ENCODE measurements around the gene SPATA31C2. TPM values are rescaled to one million over a fixed set of nuclear protein-coding genes. Genes with fewer than 3 reads are reported as not detected.

The SPATA31C2 gene
- total and polyA plus RNA-seq, 2 donors (not counting 1 experiment from before 2014, with no cell fraction given), result not detected

- peak; percentile 45 to 84 for DNase-seq (ENCODE audit: low read depth in 2 of 2)
- H3K9ac ChIP-seq (ENCODE audit: insufficient read depth, low read length), result no peak overlapping the region
Observed at GRCh38 chr9:88090151-88090581, 48.1 kb downstream of the SPATA31C2 start.

GRCh38 chr9:88087906-88088305 is 50.4 kb downstream of the SPATA31C2 start:
- H3K27me3 ChIP-seq (ENCODE audit: control insufficient read depth, insufficient read depth, low read length), result no peaks in the 10 kb centered on the region
- no peak overlapping the region for H2AFZ ChIP-seq (ENCODE audit: low read length)
- no peak overlapping the region for H3K9ac ChIP-seq (ENCODE audit: insufficient read depth, low read length)
- no peaks in the 10 kb centered on the region for H4K20me1 ChIP-seq (ENCODE audit: control insufficient read depth, extremely low read depth, insufficient read depth, low read length)
- H3K4me3 ChIP-seq (replicated peaks in 1 of 4; ENCODE audit: control extremely low read depth in 1 of 4, insufficient read depth in 1 of 4, low read depth in 3 of 4, low read length in 4 of 4), result no peak overlapping the region
- H3K4me1 ChIP-seq (ENCODE audit: control insufficient read depth, extremely low read depth, insufficient read depth, low read length), result no peaks in the 10 kb centered on the region
- TF ChIP-seq EZH2 (IDR thresholded peaks at IDR 0.05; ENCODE audit: low read length, missing control alignments), result no peak
- TF ChIP-seq CTCF (conservative IDR thresholded peaks at IDR 0.05 in 1 of 2, IDR thresholded peaks at IDR 0.05 in 1 of 2; ENCODE audit: low read depth in 1 of 2, low read length in 2 of 2), result no peak
- H3K9me3 ChIP-seq (ENCODE audit: control insufficient read depth, insufficient read depth, low read depth, low read length), result no peaks in the 10 kb centered on the region
- no peaks in the 10 kb centered on the region for H3K79me2 ChIP-seq (ENCODE audit: control insufficient read depth, insufficient read depth, low read length)
- H3K27ac ChIP-seq (ENCODE audit: insufficient read depth, low read length), result no peak overlapping the region
- H3K4me2 ChIP-seq (ENCODE audit: extremely low read depth, insufficient read depth, low read length), result no peak overlapping the region
- no peak for DNase-seq (ENCODE audit: low read depth in 2 of 2)
- no peaks in the 10 kb centered on the region for H3K36me3 ChIP-seq (ENCODE audit: control insufficient read depth, insufficient read depth, low read length)

More at GRCh38 chr9:88090151-88090581, 48.1 kb downstream of the SPATA31C2 start:
- Histone ChIP-seq H2AFZ (ENCODE audit: low read length) (no peak overlapping the region), H3K36me3 (ENCODE audit: control insufficient read depth, insufficient read depth, low read length) (no peaks in the 10 kb centered on the region), H4K20me1 (ENCODE audit: control insufficient read depth, extremely low read depth, insufficient read depth, low read length) (no peaks in the 10 kb centered on the region), H3K4me2 (ENCODE audit: extremely low read depth, insufficient read depth, low read length) (no peak overlapping the region), H3K4me3 (replicated peaks in 1 of 4; ENCODE audit: control extremely low read depth in 1 of 4, insufficient read depth in 1 of 4, low read depth in 3 of 4, low read length in 4 of 4) (no peak overlapping the region), H3K9me3 (ENCODE audit: control insufficient read depth, insufficient read depth, low read depth, low read length) (no peaks in the 10 kb centered on the region), H3K27me3 (ENCODE audit: control insufficient read depth, insufficient read depth, low read length) (no peaks in the 10 kb centered on the region), H3K4me1 (ENCODE audit: control insufficient read depth, extremely low read depth, insufficient read depth, low read length) (no peaks in the 10 kb centered on the region), H3K27ac (ENCODE audit: insufficient read depth, low read length) (no peak overlapping the region), H3K79me2 (ENCODE audit: control insufficient read depth, insufficient read depth, low read length) (no peaks in the 10 kb centered on the region)
- TF ChIP-seq EZH2 (IDR thresholded peaks at IDR 0.05; ENCODE audit: low read length, missing control alignments), result no peak
- no peak for TF ChIP-seq CTCF (conservative IDR thresholded peaks at IDR 0.05 in 1 of 2, IDR thresholded peaks at IDR 0.05 in 1 of 2; ENCODE audit: low read depth in 1 of 2, low read length in 2 of 2)

- DNase-seq (ENCODE audit: low read depth in 2 of 2), result peak in 1 of 2 donors; percentile 22
- no peak overlapping the region for H3K9ac ChIP-seq (ENCODE audit: insufficient read depth, low read length)
- H3K79me2 ChIP-seq (ENCODE audit: control insufficient read depth, insufficient read depth, low read length), result no peaks in the 10 kb centered on the region
- H3K4me2 ChIP-seq (ENCODE audit: extremely low read depth, insufficient read depth, low read length), result no peak overlapping the region
- no peaks in the 10 kb centered on the region for H3K36me3 ChIP-seq (ENCODE audit: control insufficient read depth, insufficient read depth, low read length)
- H3K27me3 ChIP-seq (ENCODE audit: control insufficient read depth, insufficient read depth, low read length), result no peaks in the 10 kb centered on the region
- no peaks in the 10 kb centered on the region for H3K9me3 ChIP-seq (ENCODE audit: control insufficient read depth, insufficient read depth, low read depth, low read length)
- TF ChIP-seq CTCF (conservative IDR thresholded peaks at IDR 0.05 in 1 of 2, IDR thresholded peaks at IDR 0.05 in 1 of 2; ENCODE audit: low read depth in 1 of 2, low read length in 2 of 2) (no peak), EZH2 (IDR thresholded peaks at IDR 0.05; ENCODE audit: low read length, missing control alignments) (no peak)
- no peak overlapping the region for H3K4me3 ChIP-seq (replicated peaks in 1 of 4; ENCODE audit: control extremely low read depth in 1 of 4, insufficient read depth in 1 of 4, low read depth in 3 of 4, low read length in 4 of 4)
- H3K4me1 ChIP-seq (ENCODE audit: control insufficient read depth, extremely low read depth, insufficient read depth, low read length), result no peaks in the 10 kb centered on the region
- H2AFZ ChIP-seq (ENCODE audit: low read length), result no peak overlapping the region
- H3K27ac ChIP-seq (ENCODE audit: insufficient read depth, low read length), result no peak overlapping the region
- no peaks in the 10 kb centered on the region for H4K20me1 ChIP-seq (ENCODE audit: control insufficient read depth, extremely low read depth, insufficient read depth, low read length)
Observed at GRCh38 chr9:88085476-88085875, 52.8 kb downstream of the SPATA31C2 start.
